Stimulated activated CD4-positive, alpha-beta T cell treated with anti-CD3 and anti-CD28 coated beads, Interleukin-4, amount 100 ng/mL, for 1 hour (primary cell): ENCODE data around the gene KCNQ5.

Source experiments
- DNase-seq: peaks from one replicate; pipeline ENCODE4 v3.0.0-alpha.2; 2020

The KCNQ5 gene

DNA sequence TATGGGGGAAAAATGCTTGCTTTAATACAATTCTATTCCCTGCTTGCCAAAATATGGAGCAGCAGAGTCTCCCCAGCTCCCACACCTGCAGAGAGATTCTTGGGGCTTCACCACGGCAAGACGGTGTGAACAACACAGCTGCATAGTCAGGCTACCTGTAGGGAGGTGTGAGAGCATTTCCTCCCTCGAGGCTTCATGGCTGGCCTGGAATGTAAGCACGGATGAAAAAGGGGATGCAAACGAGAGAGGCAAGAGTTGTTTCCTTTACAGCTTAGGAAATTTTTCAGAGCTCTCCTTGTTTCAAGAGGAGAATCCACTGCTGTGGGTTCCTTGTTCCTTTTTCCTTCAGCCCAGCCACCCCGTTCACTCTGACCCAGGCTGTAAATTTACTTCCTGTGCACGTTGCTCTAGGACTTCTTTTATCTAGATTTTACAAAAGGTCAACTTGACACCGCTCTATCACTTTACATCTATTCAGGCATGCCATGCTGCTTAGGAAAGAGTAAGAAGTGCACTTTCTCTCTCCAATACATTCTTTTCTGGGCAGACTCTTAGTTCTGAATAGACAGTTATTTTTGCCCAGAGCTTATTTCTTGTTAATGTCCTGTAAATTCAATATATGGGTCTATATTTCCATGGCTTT is 406.4 kb downstream of the KCNQ5 start:
- DNase-seq: no peak

DNA sequence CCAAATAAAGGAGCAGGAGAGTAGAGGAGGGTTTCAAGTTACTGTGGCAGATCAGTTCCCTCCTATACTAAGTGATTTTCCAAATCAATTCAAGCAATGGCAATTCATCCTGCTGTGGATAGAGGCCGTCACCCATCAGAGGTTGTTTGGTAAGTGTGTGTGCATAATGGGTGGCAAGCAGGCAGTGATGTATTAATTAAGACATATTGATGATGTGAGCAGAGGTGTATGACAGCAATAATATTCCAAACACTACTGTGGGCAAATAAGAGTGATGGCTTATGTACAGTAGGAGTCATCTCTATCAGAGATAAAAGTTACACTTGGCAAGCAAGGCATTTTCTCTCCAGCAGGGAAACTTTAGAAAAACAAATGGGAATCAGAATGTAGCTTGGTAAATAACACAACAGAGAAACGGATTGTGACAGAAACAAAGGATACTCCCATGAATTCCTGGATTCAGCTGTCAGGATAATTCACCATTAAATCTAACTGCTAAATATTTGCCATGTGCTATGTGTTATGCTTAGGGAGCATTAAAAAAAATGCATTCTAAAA is 407.1 kb downstream of the KCNQ5 start:
- DNase-seq: no peak

- DNase-seq: no peak
Observed at GRCh38 chr6:73030257-73030656, 408.4 kb downstream of the KCNQ5 start.

- DNase-seq: no peak
Observed at GRCh38 chr6:73030791-73031782, 409.2 kb downstream of the KCNQ5 start.

DNA sequence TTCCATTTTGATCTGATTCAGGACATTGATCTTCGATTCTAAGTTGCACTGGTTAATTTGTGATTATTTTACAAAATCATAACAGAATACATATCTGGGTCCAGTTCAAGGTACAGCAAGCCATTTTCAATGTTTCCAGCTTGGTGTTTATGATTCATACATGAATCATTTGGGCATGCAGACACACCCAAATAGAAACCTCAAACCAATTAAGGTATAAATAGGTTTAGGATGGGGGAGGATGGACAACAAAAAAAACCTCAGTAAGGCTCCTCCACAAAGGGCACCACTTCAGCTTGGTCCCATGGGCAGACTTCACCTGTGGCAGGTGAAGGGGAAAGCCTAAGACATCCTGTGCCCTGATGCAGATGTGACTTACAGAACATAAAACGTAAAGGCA is 410.7 kb downstream of the KCNQ5 start:
- DNase-seq: no peak

- no peak for DNase-seq
Observed at GRCh38 chr6:73036689-73037088, 414.8 kb downstream of the KCNQ5 start.

GRCh38 chr6:73041051-73041450 is 419.2 kb downstream of the KCNQ5 start:
- DNase-seq: no peak

DNA sequence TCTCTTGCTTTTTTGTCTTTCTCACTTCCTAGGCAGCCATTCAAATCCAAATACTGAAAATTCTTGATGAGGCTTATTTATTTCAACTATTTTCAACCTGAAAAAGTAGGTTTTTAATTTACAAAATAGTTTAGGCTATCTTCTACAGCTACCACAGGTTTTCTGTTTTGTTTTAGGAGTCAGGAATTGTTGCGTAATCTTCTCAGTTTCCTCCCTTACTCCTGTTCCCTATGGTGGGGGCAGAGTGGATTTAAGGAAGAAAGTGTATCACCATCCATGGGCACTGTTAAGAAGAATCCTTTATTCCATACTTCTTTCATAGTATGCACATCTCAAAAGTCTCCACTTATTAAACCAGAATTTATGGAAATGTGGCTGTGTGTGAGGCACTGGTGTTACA is 421.0 kb downstream of the KCNQ5 start:
- DNase-seq: no peak

GRCh38 chr6:73043446-73043845 is 421.6 kb downstream of the KCNQ5 start:
- no peak for DNase-seq

- DNase-seq: no peak
Observed at GRCh38 chr6:73045609-73046008, 423.7 kb downstream of the KCNQ5 start.

DNA sequence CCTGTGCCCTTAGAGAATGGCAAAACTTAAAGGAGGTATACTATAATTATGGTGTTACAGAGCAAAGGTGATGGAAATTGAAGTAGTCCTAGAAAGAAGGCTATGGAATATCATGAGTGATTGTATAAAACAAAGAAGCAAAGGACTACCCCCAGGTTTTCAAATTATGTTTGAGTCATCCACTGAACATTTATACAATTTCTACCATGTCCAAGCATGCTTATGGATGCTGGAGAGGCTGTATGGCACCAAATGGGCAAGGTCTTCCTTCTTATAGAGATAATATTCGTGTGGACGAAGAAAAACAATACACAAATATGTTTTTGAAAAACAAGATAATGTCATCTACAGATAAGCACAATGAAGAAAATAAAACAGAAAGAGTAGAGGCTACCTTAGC is 425.9 kb downstream of the KCNQ5 start:
- no peak for DNase-seq

- DNase-seq: no peak
Observed at GRCh38 chr6:73049971-73050594, 428.2 kb downstream of the KCNQ5 start.

DNA sequence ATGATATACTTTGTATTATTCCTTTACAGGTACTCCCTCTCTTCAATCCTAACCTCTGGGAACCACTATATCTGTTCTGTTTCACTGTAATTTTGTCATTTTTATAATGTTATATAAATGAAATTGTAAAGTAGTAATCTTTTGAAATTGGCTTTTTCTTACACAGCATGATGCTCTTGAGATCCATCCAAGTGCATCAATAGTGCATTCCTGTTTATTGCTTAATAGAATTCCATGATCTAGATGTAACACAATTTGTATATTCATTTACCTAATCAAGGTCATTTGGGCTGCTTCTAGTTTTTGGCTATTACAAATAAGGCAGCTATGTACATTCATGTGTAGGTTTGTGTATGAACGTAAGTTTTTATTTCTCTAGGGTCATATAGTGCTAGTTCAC is 428.8 kb downstream of the KCNQ5 start:
- DNase-seq: no peak

GRCh38 chr6:73051147-73051546 is 429.3 kb downstream of the KCNQ5 start:
- no peak for DNase-seq

- DNase-seq: no peak
Observed at GRCh38 chr6:73054958-73055357, 433.1 kb downstream of the KCNQ5 start.

DNA sequence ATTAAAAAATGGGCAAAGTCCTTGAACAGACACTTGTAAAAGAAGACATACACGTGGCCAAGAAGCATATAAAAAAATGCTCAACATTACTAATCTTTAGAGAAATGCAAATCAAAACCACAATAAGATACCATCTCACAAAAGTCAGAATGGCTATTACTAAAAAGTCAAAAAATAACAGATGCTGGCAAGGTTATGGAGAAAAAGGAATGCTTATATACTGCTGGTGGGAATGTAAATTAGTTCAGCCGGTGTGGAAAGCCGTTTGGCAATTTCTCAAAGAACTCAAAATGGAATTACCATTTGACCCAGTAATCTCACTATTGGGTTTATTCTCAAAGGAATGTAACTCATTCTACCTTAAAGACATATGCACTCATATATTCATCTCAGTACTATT is 436.9 kb downstream of the KCNQ5 start:
- no peak for DNase-seq

GRCh38 chr6:73062130-73062529 is 440.3 kb downstream of the KCNQ5 start:
- no peak for DNase-seq

GRCh38 chr6:73062837-73063236 is 441.0 kb downstream of the KCNQ5 start:
- no peak for DNase-seq

- no peak for DNase-seq
Observed at GRCh38 chr6:73064266-73064665, 442.4 kb downstream of the KCNQ5 start.

DNA sequence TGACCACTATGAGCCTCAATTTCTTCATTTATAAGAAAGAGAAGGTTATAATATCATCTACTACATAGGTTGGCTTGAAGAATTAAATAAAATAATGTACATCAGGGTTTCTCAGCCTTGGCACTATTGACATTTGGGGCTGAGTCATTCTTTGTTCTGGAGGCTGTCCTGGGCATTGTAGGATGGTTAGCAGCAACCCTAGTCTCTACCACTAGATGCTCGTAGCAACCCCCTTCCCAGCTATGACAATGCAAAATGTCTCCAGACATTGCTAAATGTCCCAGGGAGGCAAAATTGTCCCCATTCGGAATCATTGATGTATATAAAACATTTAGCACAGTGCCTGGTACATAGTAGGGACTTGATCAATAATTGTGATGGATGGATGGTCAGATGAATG is 451.4 kb downstream of the KCNQ5 start:
- DNase-seq: no peak

DNA sequence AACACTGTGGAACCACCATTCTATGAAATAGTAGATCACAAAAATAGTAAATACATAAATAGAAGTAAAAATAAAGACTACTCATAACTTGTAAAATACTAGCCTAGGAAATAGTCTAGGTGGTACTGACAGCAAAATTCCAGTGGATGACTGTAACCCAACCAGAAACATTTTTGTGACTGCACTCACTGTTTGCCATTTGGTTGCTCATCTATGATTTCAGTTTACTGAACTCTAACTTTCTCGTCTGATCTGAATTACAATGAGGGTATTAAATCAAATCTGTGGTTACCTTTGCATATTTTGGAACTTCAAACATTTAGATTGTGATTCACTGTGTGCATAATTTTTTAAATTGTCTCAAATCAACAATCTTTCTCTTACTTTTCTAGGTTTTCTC is 452.3 kb downstream of the KCNQ5 start:
- no peak for DNase-seq

- no peak for DNase-seq
Observed at GRCh38 chr6:73076211-73076954, 454.5 kb downstream of the KCNQ5 start.
